Kidney (tissue), 14 donors: ENCODE results near the gene TMEM38A. TPM values are rescaled to one million over a fixed set of nuclear protein-coding genes. Genes with fewer than 3 reads are reported as not detected.

ENCODE experiments used
- DNase-seq, 5 donors: peaks; one replicate each; pipeline ENCODE4 v3.0.0-alpha.2; 2013 to 2020
- FAIRE-seq: peaks from 2 replicates; lab custom pipeline; 2012; peaks lifted over from hg19 to GRCh38; lab: Jason Lieb, UNC
- H3K27ac ChIP-seq, 2 donors: one replicate each; pipeline ENCODE4 v1.7.0; 2013; ENCODE audit warnings: low read depth in 2 of 2, low read length in 2 of 2, inconsistent platforms in 1 of 2
- H3K27me3 ChIP-seq: one replicate; pipeline ENCODE4 v1.7.1; 2013; ENCODE audit warnings: low read length, inconsistent platforms; ENCODE audit not compliant: control insufficient read depth, insufficient read depth
- H3K36me3 ChIP-seq, 3 donors: one replicate each; pipeline versions ENCODE4 v1.7.0 to v1.7.1; 2013; ENCODE audit warnings: low read length in 3 of 3, control low read depth in 1 of 3, inconsistent platforms in 1 of 3; ENCODE audit not compliant: insufficient read depth in 3 of 3, control insufficient read depth in 2 of 3
- H3K4me1 ChIP-seq, 3 donors: one replicate each; pipeline versions ENCODE4 v1.7.0 to v1.7.1; 2013; ENCODE audit warnings: low read length in 3 of 3, inconsistent platforms in 1 of 3, low read depth in 1 of 3; ENCODE audit not compliant: control insufficient read depth in 2 of 3, insufficient read depth in 2 of 3
- H3K4me3 ChIP-seq, 3 donors: one replicate each; pipeline versions ENCODE4 v1.7.0 to v1.8.1; 2013; ENCODE audit warnings: low read length in 3 of 3, control low read depth in 1 of 3, inconsistent platforms in 1 of 3
- H3K9ac ChIP-seq, 3 donors: one replicate each; pipeline versions ENCODE4 v1.7.0 to v1.7.1; 2013; ENCODE audit warnings: low read length in 3 of 3, control low read depth in 1 of 3, inconsistent platforms in 1 of 3
- H3K9me3 ChIP-seq, 3 donors: one replicate each; pipeline versions ENCODE4 v1.7.0 to v1.7.1; 2013; ENCODE audit warnings: low read length in 3 of 3, control low read depth in 1 of 3, inconsistent platforms in 1 of 3; ENCODE audit not compliant: control insufficient read depth in 2 of 3, insufficient read depth in 1 of 3
- CTCF ChIP-seq: IDR thresholded peaks from 3 replicates; pipeline ENCODE4 v1.5.1; 2012; ENCODE audit warnings: mild to moderate bottlenecking, moderate library complexity, borderline replicate concordance; ENCODE audit not compliant: insufficient read depth; ENCODE audit errors: extremely low read depth
- intact Hi-C: fragments of 100-400 bp; cut with DNase I; formaldehyde crosslinking; loops from one replicate; pipeline ENCODE4 v1.11.1; 2022
- polyA plus RNA-seq: library from polyadenylated mRNA; stranded (reverse); fragments of 350-450 nt; fragmentation: Illumina TruSeq; extraction: RNeasy Lipid Tissue Mini Kit (QIAGEN cat#74804); gene quantifications from one replicate; pipeline ENCODE4 v1.2.3, GENCODE V29; 2014; ENCODE audit warnings: low read depth, low replicate concordance; ENCODE audit not compliant: insufficient read depth
- total RNA-seq: library from RNA; stranded (reverse); fragmentation: NEBNext Ultra II Directional; extraction: Animal tissue kit (Norgen Biotek cat#: 25700); gene quantifications from one replicate; pipeline ENCODE4 v1.2.1, GENCODE V29; 2021
- donor health status: control.
- donor health status: control.
- donor health status: control.
- donor health status: control.
- donor health status: control.
- donor health status: DM: yes; HTN: yes; CAD: no.
- donor health status: Normal renal cell carcinoma (clear cell type).

TMEM38A gene
- total and polyA plus RNA-seq, 2 donors from 2014 or later, result 5.8 to 10.7 TPM

DNA sequence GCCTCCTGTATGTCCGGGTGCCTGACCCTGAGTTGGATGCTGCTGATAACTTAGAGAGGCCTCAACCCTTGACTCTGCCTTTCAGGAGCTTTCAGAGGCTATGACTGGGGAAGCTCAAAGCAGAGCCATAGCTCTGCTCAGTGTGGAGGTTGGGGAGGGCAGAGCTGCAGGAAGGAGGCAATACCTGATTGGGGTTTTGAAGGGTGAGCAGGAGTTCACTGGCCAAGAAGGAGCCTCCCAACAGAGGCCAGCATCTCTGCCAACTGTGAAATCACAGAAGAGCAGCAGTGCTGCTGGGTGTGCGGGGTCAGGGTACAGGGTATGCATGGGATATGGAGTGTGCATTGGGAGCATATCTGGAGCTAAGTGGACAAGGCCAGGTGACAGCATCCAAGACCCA, 21.6 kb downstream of the TMEM38A start:
- Histone ChIP-seq H3K27ac (no peak overlapping the region), H3K4me1 (no peaks in the 10 kb centered on the region), H3K9ac (no peak overlapping the region), H3K4me3 (no peak overlapping the region), H3K27me3 (no peaks in the 10 kb centered on the region), H3K9me3 (peaks cover 0 to 6% (median 0%) of the 10 kb centered on the region in 3 donors), H3K36me3 (peaks cover 0 to 18% (median 8%) of the 10 kb centered on the region in 3 donors)
- intact Hi-C loops, result no loop called here
- DNase-seq (no peak), FAIRE-seq (no peak)
- no peak for TF ChIP-seq CTCF

- peaks cover 0 to 6% (median 0%) of the 10 kb centered on the region in 3 donors for H3K9me3 ChIP-seq
- DNase-seq (no peak), FAIRE-seq (no peak)
- no peak overlapping the region for H3K9ac ChIP-seq
- no peaks in the 10 kb centered on the region for H3K4me1 ChIP-seq
- H3K4me3 ChIP-seq, result no peak overlapping the region
- no peak overlapping the region for H3K27ac ChIP-seq
- intact Hi-C loops, result no loop called here
- H3K27me3 ChIP-seq, result no peaks in the 10 kb centered on the region
- H3K36me3 ChIP-seq, result peaks cover 0 to 18% (median 8%) of the 10 kb centered on the region in 3 donors
- no peak for TF ChIP-seq CTCF
These were observed 23.3 kb downstream of the TMEM38A start for GRCh38 chr19:16684216-16684615.

DNA sequence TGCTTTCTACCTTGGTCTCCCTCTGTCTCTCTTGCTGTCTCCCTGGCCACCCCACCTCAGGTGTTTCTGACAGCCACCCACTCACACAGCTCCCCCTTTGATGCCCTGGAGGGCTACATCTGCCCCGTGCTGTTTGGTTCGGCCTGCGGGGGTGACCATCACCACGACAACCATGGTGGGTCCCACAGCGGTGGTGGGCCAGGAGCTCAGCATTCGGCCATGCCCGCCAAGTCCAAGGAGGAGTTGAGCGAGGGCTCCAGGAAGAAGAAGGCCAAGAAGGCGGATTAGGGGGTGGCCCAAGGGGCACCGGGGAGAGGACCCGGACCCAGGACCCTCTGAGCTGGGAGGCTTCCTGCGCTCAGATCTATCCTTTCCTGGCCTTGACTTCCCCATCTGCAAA, 27.1 kb downstream of the TMEM38A start:
- no peak for DNase-seq
- TF ChIP-seq CTCF, result no peak
- H3K4me1 ChIP-seq, result no peaks in the 10 kb centered on the region
- no peak overlapping the region for H3K27ac ChIP-seq
- no peak for FAIRE-seq
- intact Hi-C loops, result no loop called here
- H3K4me3 ChIP-seq, result no peak overlapping the region
- no peaks in the 10 kb centered on the region for H3K9me3 ChIP-seq
- H3K36me3 ChIP-seq, result no peaks in the 10 kb centered on the region
- H3K27me3 ChIP-seq, result no peaks in the 10 kb centered on the region
- no peak overlapping the region for H3K9ac ChIP-seq

- intact Hi-C loops, result no loop called here
- TF ChIP-seq CTCF, result no peak
- no peak overlapping the region for H3K9ac ChIP-seq
- FAIRE-seq, result no peak
- no peaks in the 10 kb centered on the region for H3K36me3 ChIP-seq
- H3K9me3 ChIP-seq, result no peaks in the 10 kb centered on the region
- H3K27ac ChIP-seq, result no peak overlapping the region
- H3K4me3 ChIP-seq, result no peak overlapping the region
- no peak for DNase-seq
- H3K27me3 ChIP-seq, result no peaks in the 10 kb centered on the region
- no peaks in the 10 kb centered on the region for H3K4me1 ChIP-seq
These were observed 38.0 kb downstream of the TMEM38A start for GRCh38 chr19:16698914-16699313.
